ENCODE data around the gene LSM2. TPM values are rescaled to one million over a fixed set of nuclear protein-coding genes. Genes with fewer than 3 reads are reported as not detected.

Gene LSM2
- total and polyA plus RNA-seq, 7 donors = 19.5 to 92.1 (median 35.3) TPM

DNA sequence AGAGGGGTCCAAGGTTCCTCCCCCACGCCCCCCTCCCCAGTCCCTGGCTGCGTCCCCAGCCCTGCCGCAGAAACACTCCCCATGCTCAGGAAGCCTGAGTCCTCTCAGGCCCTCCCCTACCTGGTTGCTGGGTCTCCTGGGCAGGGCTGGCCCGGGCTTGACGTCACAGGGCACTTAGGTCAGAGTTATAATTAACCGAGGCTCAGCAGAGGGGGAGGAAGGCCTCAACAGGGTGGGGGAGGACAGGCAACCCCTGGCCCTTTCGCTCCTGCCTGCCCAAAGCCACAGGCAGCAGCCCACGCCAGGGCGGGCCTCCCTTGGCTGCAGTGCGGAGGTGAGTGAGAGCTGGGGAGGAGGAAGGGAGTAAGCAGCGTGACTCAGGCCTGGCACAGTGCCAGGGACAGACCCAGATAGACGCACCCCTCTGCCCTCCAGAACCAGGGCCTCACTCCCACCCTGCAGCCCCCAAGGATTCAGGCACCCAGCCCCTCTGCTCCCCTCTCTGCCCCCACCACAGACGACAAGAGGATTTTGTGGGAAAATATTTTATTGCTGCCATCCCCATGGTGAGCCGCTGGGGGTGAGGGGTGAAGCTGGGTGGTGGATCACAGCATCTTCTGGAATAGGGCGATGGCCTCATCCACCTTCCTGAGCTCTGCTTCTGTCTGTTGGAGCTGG, 29.6 kb downstream of the LSM2 start, which contains the start of gene VWA7:
Gene VWA7, minus strand, starts transcription at position 340 of the 678 bp plus-strand sequence. CDS start 549 bp downstream, outside the sequence.
- H3K27ac ChIP-seq = peak within 1 kb of the TSS; percentile 88
- H3K9me3 ChIP-seq = no peaks in the 10 kb centered on the region
- TF ChIP-seq, protein P1, sequence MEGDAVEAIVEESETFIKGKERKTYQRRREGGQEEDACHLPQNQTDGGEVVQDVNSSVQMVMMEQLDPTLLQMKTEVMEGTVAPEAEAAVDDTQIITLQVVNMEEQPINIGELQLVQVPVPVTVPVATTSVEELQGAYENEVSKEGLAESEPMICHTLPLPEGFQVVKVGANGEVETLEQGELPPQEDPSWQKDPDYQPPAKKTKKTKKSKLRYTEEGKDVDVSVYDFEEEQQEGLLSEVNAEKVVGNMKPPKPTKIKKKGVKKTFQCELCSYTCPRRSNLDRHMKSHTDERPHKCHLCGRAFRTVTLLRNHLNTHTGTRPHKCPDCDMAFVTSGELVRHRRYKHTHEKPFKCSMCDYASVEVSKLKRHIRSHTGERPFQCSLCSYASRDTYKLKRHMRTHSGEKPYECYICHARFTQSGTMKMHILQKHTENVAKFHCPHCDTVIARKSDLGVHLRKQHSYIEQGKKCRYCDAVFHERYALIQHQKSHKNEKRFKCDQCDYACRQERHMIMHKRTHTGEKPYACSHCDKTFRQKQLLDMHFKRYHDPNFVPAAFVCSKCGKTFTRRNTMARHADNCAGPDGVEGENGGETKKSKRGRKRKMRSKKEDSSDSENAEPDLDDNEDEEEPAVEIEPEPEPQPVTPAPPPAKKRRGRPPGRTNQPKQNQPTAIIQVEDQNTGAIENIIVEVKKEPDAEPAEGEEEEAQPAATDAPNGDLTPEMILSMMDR (IDR thresholded peaks at IDR 0.05) = no peak
- ATAC-seq = peak; percentile 80 to 89 (median 86)
- H3K4me1 ChIP-seq = peaks cover 17% of the 10 kb centered on the region
- intact Hi-C loops (cut with DNase I) = loop anchor here (2.0 to 10.0 kb wide), 2 partner anchors 54 to 88 kb away; partner anchors contain the start of gene NEU1 (in 1 of the 2)
- peaks cover 0 to 42% of the 10 kb centered on the region in 2 donors for H3K36me3 ChIP-seq (ENCODE audit: insufficient read depth in 1 of 2, low read depth in 1 of 2)
- peak; percentile 73 to 86 for DNase-seq
- peak within 1 kb of the TSS; percentile 55 for H3K4me3 ChIP-seq
- no peaks in the 10 kb centered on the region for H3K27me3 ChIP-seq (ENCODE audit: insufficient read depth in 3 of 3, low read length in 2 of 3)
- 13 to 16% (median 14%) methylated on average over 11 to 15 of the region's 15 CpGs for WGBS, 3 donors

DNA sequence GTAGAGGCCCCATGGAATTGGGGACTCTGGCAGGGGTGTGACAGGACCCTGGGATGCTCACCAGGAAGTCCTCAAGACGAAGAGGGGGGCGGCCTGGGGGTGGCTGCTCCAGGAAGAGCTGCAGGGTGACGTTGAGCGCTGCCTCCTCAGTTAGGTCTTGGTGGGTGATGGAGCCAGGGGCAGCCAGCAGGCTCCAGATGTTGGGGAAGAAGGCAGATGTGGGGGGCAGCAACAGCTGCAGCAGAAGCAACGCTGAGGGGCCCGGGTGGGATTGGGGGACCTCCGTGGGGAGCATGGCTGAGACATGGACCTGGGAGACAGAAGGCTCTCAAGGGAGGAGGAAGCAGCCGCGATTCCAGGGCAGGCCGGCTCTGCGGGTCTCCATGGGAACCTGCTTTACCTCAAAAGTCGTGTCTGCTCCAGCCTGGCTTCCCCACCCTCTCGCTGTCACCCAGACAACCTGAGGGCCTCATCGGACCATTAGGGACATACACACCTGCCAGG, 30.2 kb downstream of the LSM2 start:
- intact Hi-C loops (cut with DNase I) = loop anchor here (2.0 to 10.0 kb wide), 2 partner anchors 54 to 88 kb away; partner anchors contain the start of gene NEU1 (in 1 of the 2)
- Histone ChIP-seq H3K36me3 (ENCODE audit: insufficient read depth in 1 of 2, low read depth in 1 of 2) (peaks cover 0 to 36% of the 10 kb centered on the region in 2 donors), H3K9me3 (no peaks in the 10 kb centered on the region), H3K4me1 (peaks cover 17% of the 10 kb centered on the region), H3K27ac (peak overlapping the region; percentile 88), H3K27me3 (ENCODE audit: insufficient read depth in 3 of 3, low read length in 2 of 3) (no peaks in the 10 kb centered on the region), H3K4me3 (peak overlapping the region; percentile 55)
- WGBS, 3 donors = 34 to 35% (median 35%) methylated on average over 13 to 14 of the region's 14 CpGs
- no peak for DNase-seq
- TF ChIP-seq, protein P1 (IDR thresholded peaks at IDR 0.05) = no peak
- ATAC-seq = peak in 1 of 4 donors; percentile 3

DNA sequence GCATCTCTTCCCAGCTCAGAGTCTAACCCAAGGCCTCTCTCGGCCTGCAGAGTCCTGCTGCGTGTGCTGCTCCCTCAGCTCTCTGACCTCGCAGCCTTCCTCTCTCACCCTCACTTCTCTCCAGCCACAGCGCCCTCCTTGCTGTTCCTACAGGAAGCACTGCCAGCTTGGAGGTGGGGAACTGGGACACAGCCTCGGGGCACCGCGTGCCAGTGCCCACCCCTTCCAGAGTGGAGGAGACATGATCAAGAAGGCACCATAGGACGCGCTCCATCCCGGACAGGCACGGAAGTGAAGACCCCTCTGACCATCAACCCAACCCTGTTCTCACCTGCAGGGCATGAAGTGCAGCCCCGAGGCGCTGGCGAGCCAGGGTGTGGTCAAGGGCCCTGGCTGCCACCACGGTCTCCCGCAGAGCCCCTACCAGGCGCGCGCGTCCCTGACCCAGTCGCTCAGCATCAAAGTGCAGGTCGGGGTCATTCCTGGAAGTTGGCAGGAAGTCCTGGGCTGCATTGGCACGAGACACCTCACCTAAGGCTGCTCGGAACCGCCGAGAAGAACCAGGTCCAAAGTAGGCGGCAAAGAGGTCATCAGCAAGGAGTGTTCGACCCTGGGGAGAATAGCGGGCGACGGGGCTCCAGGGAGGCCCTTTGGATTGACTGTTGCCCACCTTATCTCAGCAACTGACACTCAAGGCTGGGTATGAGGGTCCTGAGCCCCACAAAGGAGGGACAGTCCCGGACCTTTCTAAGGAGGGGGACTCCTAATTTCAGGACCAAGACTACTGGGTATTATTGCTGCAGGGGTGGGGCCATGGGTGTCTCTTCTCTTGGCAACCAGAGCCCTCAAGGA, 30.9 kb downstream of the LSM2 start:
- H3K36me3 ChIP-seq (ENCODE audit: insufficient read depth in 1 of 2, low read depth in 1 of 2) = peaks cover 0 to 29% of the 10 kb centered on the region in 2 donors
- H3K27me3 ChIP-seq (ENCODE audit: insufficient read depth in 3 of 3, low read length in 2 of 3) = no peaks in the 10 kb centered on the region
- ATAC-seq = no peak
- intact Hi-C loops (cut with DNase I) = loop anchor here (2.0 to 10.0 kb wide), 2 partner anchors 55 to 89 kb away; partner anchors contain the start of gene NEU1 (in 1 of the 2)
- no peak for DNase-seq
- TF ChIP-seq, protein P1 (IDR thresholded peaks at IDR 0.05) = no peak
- peak overlapping the region; percentile 88 for H3K27ac ChIP-seq
- peaks cover 17% of the 10 kb centered on the region for H3K4me1 ChIP-seq
- WGBS, 3 donors = 84 to 89% (median 87%) methylated on average over 32 of the region's 32 CpGs
- peak overlapping the region; percentile 55 for H3K4me3 ChIP-seq
- H3K9me3 ChIP-seq = no peaks in the 10 kb centered on the region

DNA sequence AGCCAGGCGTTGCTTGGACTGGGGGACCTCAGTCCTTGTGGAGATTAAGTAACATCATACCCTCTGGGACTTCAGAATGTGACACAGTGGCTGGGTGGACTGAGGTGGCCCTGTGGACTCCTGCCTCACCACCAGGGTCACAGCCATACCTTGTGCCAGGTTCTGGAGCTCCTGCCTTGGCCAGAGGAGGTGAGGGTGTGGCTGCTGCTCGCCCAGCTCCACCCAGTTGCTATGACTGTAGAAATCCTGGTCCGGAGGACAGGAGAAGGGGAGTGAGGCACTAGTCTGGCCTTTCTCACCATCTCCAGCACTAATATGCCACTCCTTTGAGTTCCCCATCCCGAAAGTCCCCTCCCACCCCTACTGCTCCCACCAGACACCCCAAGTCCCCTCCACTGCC, 31.6 kb downstream of the LSM2 start:
- WGBS, 3 donors = 71 to 80% (median 72%) methylated on average over 4 of the region's 4 CpGs
- ATAC-seq (no peak), DNase-seq (no peak)
- Histone ChIP-seq H3K27me3 (ENCODE audit: insufficient read depth in 3 of 3, low read length in 2 of 3) (no peaks in the 10 kb centered on the region), H3K36me3 (ENCODE audit: insufficient read depth in 1 of 2, low read depth in 1 of 2) (peaks cover 0 to 23% of the 10 kb centered on the region in 2 donors), H3K9me3 (no peaks in the 10 kb centered on the region), H3K4me1 (peaks cover 17% of the 10 kb centered on the region), H3K27ac (peak overlapping the region; percentile 88), H3K4me3 (no peak overlapping the region)
- intact Hi-C loops (cut with DNase I) = loop anchor here in 1 of 2 donors (10.0 kb wide), 1 partner anchor 90 kb away; the partner anchor contains the start of gene NEU1
- TF ChIP-seq, protein P1 (IDR thresholded peaks at IDR 0.05) = no peak

Data from psoas muscle (tissue), 8 donors.